AG04449 (cell line): ENCODE measurements around the gene FOXA3.

ENCODE experiments used
- CTCF ChIA-PET: fragments of 350-600 bp; formaldehyde crosslinking; extraction: SDS; loops from one replicate; lab custom pipeline; 2021; ENCODE audit warnings: antibody characterized with exemption; lab: Yijun Ruan, JAX
- POLR2A ChIA-PET: fragments of 400-600, 350-600 bp; formaldehyde crosslinking; extraction: SDS; loops from one replicate; lab custom pipeline; 2020; ENCODE audit warnings: antibody characterized with exemption, inconsistent platforms; lab: Yijun Ruan, JAX
- DNase-seq: peaks from one replicate; pipeline ENCODE4 v3.0.0-alpha.2; 2010; ENCODE audit warnings: low read depth, low spot score
- H3K4me3 ChIP-seq: 2 replicates; pipeline ENCODE4 v1.5.1; 2011; ENCODE audit warnings: low read depth, mild to moderate bottlenecking, control low read depth, low read length
- CTCF ChIP-seq: IDR thresholded peaks from one replicate; pipeline ENCODE4 v1.5.1; 2011; ENCODE audit warnings: mild to moderate bottlenecking, moderate library complexity, low read length, control low read depth, inconsistent platforms; ENCODE audit not compliant: insufficient read depth; ENCODE audit errors: missing control alignments

The FOXA3 gene

GRCh38 chr19:45881082-45881908 lies 17.2 kb downstream of the FOXA3 start:
- ChIA-PET POLR2A (interaction anchor here (0.6 to 1.0 kb wide), 2 partner anchors 18 to 524 kb away, joined by 3 read pairs; partner anchors contain the start of gene SYMPK), CTCF (interaction anchor here (0.7 to 10.0 kb wide), 7 partner anchors 11 to 135 kb away, joined by 3 to 95 read pairs (median 14); partner anchors contain the start of genes FOXA3, RSPH6A, SIX5 and SYMPK)
- H3K4me3 ChIP-seq: no peak overlapping the region
- TF ChIP-seq CTCF: no peak
- DNase-seq: no peak

DNA sequence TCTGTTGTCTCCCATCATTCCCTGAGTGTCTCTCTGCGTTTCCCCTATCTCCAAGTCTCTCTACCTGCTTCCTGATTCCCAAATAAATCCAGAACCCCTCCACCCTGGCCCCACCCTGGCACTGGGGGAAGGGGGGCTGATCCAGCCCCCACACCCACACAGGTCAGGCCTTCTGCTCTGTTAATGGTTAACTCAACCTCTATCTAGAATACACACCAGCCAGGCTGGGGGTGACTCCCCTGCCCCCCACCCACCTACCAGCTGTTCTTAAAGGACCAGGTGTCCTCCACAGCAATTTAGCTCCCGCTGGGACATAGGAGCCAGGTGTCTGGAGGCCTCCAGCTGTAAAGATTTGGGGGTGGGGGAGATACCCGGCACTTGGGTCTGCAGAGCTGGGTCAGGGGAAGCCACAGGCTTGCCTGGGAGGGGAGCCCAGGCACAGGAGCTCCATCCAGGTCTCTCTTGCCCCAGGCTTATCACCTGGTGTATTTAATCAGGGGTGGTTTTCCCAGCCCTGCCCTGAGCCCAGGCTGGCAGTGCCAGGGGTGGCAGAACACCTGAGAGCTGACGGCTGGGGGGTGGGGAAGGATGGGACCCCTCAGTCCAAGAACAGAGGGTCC lies 17.9 kb downstream of the FOXA3 start:
- TF ChIP-seq CTCF: no peak
- no peak for DNase-seq
- no peak overlapping the region for H3K4me3 ChIP-seq
- POLR2A ChIA-PET: interaction anchor here (0.6 kb wide), 1 partner anchor 524 kb away, joined by 3 read pairs; no protein-coding TSS in a partner anchor
- CTCF ChIA-PET: interaction anchor here (0.7 to 10.0 kb wide), 13 partner anchors 10 to 381 kb away, joined by 3 to 95 read pairs (median 6); partner anchors contain the start of genes FOXA3, RSPH6A, SIX5 and SYMPK

- no peak overlapping the region for H3K4me3 ChIP-seq
- POLR2A ChIA-PET: no interaction called here
- CTCF ChIA-PET: interaction anchor here (0.8 to 10.0 kb wide), 17 partner anchors 8 to 380 kb away, joined by 3 to 95 read pairs (median 6); partner anchors contain the start of genes FOXA3, MYPOP, RSPH6A and SIX5
- peak; percentile 100 for TF ChIP-seq CTCF
- peak; percentile 33 for DNase-seq
These were observed 18.8 kb downstream of the FOXA3 start for GRCh38 chr19:45882652-45883585.

DNA sequence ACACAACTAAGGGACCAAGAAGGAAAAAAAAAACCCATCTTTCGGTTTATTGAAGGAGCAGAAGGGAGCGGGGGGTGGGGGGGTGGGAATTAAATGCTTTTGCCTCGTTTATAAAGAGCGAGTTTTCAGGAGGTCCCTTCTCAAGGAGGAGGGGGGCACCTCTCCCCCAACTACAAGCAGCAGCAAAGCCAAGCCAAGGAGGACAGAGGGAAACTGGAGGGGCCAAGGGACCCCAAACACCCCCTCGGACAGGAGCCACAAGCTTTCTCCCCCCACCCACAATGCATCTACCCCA lies 19.4 kb downstream of the FOXA3 start:
- peak overlapping the region; percentile 29; the same call in 1 of the 2 replicates for H3K4me3 ChIP-seq
- DNase-seq: no peak
- ChIA-PET CTCF (interaction anchor here (1.2 to 10.0 kb wide), 12 partner anchors 9 to 380 kb away, joined by 3 to 95 read pairs (median 7); partner anchors contain the start of genes FOXA3, MYPOP, RSPH6A and SIX5), POLR2A (no interaction called here)
- TF ChIP-seq CTCF: no peak

DNA sequence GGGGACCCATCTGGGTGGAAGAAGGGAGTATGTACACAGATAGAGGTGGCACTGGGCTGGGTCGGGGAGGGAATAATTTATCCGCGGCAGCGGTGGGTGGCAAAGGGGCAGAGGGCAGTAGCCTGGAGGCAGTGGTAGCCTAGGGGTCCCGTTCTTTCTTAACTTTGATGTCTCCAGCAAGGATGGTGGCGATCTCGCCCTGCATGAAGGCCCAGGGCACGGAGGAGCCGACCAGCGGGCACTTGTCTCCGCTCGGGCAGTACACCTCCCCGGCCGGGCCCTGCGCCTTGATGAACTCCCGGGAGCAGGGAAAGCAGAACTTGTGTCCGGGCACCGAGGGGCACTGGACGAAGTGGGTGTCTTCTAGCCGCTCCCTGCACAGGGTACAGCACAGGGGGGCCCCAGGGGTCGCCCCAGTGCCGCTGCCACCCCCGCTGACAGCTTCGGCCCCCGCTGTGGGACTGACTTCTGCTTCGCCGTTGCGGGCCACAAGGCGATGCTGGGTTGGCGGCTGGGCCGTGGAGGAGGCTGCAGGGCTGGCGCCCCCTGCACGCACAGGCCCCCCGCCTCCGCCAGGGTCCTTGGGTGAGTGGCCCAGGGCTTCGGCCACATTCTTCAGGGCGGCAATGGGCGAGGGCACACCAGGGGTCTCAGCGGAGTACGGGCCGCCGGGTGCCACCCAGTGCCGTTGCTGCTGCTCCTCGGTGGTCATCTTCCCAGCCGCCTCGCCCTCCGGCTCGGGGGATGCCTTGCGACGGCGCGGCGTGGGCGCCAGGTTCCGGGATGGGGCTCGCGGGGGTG lies 20.0 kb downstream of the FOXA3 start:
- no peak for DNase-seq
- ChIA-PET POLR2A (interaction anchor here (1.6 to 2.2 kb wide), 2 partner anchors 18 to 101 kb away, joined by 3 to 8 read pairs; partner anchors contain the start of genes DMPK and MYPOP), CTCF (interaction anchor here (0.7 to 10.0 kb wide), 12 partner anchors 8 to 133 kb away, joined by 3 to 95 read pairs (median 8); partner anchors contain the start of genes FOXA3, MYPOP, RSPH6A and SIX5)
- H3K4me3 ChIP-seq: peak overlapping the region; percentile 29; the same call in 1 of the 2 replicates
- no peak for TF ChIP-seq CTCF
